HG03025 (cell line): ENCODE measurements around the gene GNA15.
"Not testable (repeated sequence)": the region's sequence is repeated elsewhere in the genome, so short reads cannot be mapped to it uniquely, and the experiment has no call there.

Experiments
- ATAC-seq: cut with Tn5 transposase; IDR thresholded peaks from one replicate; pipeline ENCODE4 v1.9.1; 2021; ENCODE audit warnings: mild to moderate bottlenecking, moderate library complexity; ENCODE audit not compliant: unreplicated experiment, low FRiP score

The GNA15 gene

DNA sequence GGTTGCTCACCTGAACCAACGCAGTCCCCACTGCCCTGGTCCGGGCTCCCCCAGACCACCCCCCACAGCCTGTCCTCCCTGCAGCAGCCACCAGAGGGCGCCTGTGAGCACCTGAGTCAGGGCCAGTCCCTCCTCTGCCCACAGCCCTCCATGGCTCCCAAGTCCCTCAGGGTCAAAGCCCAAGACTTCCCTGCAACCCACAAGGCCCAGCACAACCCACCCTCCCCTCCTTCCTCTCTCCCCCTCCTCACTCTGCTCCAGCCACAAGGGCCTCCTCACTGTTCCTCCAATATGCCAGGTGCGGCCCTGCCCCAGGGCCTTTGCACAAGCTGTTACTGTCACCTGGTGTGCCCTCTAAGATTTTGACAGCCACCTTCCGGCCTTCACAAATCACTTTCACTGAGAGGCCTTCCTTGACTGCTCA lies 10.9 kb downstream of the GNA15 start:
- no peak for ATAC-seq

DNA sequence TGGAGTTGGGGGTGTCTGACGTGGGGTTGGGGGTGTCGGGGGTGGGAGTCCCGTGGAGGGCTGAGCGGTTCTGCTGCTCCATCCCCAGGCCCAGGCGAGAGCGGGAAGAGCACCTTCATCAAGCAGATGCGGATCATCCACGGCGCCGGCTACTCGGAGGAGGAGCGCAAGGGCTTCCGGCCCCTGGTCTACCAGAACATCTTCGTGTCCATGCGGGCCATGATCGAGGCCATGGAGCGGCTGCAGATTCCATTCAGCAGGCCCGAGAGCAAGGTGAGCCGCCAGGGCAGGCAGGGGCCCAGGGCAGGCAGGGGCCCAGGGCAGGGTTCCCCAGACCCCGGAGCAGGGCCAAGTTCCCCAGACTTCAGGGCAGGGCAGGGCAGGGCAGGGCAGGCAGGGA lies 12.7 kb downstream of the GNA15 start:
- ATAC-seq = no peak

DNA sequence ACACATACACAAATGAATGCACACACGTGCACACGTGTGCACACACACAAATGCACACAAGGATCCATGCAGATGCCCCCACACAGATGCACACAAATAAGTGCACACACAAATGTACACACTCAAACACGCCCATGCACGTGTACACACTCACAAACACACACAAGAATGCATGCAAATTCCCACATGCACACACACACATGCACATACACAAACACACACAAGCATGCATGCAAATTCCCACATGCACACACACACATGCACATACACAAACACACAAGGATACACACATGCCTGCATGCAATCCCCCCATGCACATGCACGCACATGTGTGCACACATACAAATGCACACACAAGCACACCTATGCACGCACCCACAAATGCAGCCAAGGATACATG lies 13.3 kb downstream of the GNA15 start:
- no peak for ATAC-seq

DNA sequence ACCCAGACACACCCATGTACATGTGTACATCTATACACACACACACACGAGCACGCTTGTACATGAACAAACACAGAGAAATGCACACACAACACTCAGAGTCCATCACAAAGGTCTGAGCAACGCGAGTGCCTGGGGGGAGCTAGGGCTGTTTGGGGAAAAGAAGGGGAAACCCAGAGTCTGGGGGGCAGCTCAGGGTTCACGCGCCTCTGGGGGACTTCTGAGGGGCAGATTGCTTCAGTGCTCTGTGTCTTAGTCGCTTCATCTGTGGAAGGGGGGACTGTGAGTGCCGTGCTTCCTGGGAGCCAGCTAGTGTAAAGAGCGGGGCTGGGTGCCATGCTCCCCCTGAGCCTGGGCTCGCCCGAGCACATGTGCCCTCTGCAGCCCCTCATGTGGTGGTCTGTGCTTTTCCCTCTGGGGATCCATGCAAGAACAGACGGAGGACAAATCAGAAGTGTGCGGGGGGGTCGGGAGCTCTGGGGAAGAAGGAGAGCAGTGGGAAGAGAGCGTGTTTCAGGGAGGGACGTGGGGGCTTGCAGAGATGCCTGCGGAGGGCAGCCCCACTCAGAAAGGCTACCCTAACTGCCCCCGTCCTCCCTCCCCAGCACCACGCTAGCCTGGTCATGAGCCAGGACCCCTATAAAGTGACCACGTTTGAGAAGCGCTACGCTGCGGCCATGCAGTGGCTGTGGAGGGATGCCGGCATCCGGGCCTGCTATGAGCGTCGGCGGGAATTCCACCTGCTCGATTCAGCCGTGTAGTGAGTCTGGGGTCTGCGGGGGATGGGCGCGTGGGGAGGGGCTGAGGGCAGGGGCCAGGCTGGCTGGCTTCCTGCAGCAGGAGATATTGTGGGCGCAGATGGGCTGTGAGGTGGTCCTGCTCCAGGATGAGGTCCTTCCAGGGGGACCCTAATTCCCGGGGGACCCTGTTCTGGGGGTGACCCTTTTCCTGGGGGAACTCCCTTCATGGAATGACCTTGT lies 14.0 kb downstream of the GNA15 start:
- no peak for ATAC-seq

DNA sequence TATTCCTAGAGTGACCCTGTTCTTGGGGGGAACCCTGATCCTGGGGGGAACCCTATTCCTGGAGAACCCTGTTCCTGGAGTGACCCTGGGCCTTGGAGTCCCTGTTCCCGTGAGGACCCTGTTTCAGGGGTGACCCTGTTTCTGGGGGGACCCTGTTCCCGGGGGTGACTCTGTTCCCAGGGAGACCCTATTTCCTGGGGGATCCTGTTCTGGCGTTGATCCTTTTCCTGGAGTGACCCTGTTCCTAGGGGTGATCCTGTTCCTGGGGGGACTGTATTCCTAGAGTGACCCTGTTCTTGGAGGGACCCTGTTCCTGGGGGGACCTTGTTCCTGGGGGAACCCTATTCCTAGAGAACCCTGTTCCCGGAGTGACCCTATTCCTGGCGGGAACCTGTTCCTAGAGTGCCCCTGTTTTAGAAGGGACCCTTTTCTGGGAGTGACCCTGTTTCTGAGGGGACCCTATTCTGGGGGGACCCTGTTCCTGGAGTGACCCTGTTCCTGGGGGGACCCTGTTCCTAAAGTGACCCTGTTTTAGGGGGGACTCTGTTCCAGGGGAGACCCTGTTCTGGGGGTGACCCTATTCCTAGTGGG lies 15.0 kb downstream of the GNA15 start:
- ATAC-seq = no peak

DNA sequence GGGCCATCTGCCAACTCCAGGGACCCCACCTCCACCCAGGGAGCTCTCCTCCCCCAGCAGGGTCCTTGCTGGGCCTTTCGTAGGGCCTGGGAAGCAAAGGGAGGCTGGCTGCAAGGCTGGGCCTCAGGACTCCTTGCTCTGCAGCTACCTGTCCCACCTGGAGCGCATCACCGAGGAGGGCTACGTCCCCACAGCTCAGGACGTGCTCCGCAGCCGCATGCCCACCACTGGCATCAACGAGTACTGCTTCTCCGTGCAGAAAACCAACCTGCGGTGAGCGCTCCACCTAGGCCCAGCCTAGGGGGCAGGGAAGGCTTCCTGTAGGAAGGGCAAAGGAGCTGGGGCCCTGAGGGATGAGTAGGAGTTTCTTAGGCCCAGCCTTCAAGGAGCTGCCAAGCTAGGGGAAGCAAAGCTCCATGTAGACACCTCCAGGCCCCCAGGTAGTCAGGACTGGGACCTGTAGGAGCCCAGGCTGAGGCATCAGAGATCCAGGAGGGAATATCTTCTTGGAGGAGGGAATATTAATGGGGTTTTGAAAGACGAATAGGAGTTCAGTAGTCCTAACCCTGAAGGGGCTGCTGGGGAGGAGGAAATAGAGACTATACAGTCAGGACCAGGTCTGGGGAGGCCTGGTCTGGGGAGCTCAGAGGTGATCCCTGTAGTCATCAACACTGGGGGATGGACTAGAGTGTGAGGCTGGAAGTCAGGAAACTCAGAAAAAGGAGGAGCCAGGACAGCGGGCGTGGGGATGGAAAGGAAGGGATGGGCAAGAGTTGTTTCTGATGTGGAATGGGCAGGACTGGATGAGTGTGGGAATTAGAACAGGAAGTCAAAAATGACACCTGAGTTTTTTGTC lies 16.0 kb downstream of the GNA15 start:
- ATAC-seq = no peak

DNA sequence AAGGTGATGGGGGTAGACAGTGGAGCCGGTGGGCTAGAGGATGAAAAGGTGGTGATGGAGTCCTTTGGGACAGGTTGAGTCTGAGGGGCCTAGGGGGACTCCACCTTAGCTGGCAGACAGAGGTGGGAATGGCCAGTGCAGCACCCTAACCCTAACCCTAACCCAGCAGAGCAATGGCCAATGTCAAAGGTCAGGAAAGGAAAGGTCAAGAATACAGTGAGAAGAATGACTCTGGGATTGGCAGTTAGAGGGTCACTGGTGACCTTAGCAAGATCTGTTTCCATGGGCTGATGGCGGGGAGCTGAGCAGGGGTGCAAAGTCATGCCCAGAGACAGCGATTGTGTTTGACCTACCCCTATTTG lies 16.6 kb downstream of the GNA15 start:
- no peak for ATAC-seq

DNA sequence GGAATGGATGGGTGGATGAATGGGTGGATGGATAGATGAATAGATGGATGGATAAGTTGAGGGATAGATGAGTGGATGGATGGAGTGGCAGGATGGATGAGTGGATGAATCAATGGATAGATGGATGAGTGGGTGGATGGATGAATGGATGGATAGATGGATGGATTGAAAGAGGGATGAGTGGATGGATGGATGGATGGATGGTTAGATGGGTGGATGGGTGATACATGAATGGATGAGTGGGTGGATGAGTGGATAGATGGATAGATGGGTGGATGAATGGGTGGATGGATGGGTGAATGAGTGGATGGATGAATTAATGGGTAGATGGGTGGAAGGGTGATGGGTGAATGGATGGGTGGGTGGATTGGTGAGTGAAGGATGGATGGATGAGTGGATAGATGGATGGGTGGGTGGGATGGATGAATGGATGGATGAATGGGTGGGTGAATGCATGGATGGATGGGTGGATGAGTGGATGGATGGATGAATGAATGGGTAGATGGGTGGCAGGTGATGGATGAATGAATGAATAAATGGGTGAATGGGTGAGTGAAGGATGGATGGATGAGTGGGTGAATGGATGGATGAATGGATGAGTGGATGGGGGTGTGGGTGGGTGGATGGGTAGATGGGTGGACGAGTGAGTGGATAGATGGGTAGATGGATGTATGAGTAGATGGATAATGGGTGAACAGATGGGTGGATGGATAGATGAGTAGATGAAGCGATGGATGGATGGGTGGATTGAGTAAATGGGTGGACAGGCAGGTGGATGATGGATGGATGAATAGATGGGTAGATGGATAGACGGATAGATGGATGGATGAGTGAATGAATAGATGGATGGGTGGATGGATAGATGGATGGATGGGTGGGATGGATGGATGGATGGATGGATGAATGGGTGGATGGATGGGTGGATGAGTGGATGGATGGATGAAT lies 17.7 kb downstream of the GNA15 start:
- no peak for ATAC-seq

DNA sequence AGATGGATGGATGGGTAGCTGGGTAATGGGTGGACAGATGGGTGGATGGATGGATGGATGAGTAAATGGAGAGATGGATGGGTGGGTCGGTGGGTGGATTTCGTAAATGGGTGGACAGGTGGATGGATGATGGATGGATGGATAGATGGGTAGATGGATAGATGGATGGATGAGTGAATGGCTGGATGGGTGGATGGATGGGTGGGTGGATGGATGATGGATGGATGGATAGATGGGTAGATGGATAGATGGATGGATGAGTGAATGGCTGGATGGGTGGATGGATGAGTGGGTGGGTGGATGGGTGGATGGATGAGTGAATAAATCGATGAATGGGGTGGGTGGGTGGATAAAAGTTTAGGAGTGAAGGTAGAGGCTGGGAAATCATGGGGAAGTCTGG lies 18.6 kb downstream of the GNA15 start:
- ATAC-seq = not testable (repeated sequence)

DNA sequence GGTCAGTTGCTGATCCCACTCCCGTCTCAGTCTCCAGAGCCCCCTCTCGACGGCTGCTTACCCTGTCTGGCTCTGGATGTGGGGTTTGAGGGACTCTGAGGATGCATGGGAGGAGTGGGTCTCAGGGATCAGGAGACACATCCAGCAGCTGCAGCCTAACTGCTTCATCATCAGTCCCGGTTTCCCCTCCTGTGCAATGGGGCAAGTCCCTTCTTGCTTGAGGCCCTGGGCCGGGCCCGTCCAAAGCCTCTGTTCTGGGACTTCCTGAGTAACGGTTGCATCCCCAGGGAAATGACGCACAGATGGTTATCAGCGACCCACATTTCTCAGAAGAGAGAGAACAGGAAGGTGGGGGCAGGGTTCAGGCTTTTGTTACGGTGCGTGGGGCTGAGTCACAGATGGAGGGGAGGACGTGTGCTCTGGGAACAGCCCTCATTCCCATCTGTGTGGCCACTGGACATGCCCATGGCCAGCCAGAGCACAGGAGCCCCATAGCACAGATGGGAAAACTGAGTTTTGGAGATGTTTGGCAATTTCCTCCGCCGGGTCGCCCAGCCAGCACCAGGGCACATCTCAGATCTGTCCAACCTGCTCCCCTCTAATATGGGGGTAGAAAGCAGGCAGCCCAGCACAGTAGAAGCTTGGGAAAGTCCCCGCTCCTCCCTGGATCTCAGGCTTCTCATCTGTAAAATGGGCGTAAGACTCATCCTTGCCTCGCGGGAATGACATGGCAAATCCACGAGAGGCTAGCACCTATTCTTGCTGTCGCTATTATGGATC lies 19.3 kb downstream of the GNA15 start:
- ATAC-seq = no peak

DNA sequence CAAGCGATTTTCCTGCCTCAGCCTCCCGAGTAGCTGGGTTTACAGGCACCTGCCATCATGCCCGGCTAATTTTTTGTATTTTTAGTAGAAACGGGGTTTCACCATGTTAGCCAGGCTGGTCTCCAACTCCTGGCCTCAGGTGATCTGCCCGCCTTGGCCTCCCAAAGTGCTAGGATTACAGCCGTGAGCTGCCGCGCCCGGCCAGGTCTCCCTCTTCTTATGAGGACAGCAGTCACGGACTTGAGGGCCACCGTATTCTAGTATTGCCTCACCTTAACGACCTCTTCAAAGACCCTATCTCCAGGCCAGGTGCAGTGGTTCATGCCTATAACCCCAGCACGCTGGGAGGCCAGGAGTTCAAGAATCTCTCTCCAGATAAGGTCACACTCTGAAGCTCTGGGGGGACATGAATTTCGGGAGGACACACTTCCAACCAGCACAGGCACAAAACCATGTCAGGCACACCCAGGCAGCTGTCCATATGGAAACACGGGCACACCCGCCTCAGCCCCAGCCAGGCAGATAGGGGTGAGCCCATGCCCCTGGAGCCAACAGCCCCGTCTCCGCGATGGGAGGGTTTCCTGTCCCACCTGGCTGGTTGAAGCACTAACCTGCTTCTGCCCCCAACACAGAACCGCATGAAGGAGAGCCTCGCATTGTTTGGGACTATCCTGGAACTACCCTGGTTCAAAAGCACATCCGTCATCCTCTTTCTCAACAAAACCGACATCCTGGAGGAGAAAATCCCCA lies 21.4 kb downstream of the GNA15 start:
- no peak for ATAC-seq

DNA sequence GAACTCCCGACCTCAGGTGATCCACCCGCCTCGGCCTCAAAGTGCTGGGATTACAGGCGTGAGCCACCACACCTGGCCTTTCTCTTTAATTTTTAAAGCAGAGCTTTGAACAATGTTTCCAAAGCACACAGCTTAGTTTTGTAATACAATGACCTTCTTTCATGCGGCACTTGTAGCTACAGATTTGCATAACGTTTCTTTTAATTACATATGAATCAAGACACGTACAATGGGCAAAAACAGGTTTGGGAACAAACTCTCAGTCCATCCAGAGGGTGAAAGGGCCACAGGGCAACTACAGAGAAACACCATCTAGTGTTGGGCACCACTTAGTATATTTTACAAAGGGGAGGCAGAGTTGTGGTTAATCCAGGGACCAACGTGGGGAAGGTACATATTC lies 23.7 kb downstream of the GNA15 start:
- no peak for ATAC-seq

DNA sequence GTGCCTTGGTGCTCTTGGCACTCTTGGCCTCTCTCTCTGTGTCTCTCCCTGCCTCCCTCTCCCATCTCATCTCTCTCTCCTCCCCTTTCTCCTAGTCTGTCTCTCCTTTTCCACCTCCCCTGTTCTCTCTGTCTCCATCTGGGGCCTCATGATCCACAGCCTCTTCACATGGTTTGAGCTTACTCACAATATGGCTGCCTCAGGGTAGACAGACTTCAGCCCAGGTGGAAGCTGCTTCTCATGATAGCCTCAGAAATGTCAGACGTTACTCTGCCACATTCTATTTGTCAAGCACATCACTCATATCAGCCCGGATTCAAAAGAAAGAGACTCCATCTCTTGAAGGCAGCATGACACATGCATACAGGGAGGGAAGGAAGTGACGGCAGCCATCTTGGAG lies 24.4 kb downstream of the GNA15 start:
- no peak for ATAC-seq

DNA sequence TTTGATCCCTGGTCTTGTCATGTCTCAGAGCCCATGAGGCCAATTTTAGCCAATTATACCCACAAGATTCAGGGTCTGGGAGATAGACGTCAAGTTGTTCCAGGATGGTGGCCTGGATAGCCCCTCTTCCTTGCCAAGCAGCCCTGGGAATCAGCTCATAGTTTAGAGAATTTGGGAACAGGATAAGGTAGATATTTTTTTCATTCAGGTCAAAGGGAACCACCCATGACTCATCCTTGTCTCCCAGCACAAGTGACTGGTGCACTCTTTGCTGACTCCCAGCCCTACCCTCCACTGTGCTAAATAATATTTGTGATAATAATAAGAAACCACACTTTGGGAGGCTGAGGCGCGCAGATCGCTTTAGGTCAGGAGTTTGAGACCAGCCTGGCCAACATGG lies 25.6 kb downstream of the GNA15 start:
- ATAC-seq = no peak

DNA sequence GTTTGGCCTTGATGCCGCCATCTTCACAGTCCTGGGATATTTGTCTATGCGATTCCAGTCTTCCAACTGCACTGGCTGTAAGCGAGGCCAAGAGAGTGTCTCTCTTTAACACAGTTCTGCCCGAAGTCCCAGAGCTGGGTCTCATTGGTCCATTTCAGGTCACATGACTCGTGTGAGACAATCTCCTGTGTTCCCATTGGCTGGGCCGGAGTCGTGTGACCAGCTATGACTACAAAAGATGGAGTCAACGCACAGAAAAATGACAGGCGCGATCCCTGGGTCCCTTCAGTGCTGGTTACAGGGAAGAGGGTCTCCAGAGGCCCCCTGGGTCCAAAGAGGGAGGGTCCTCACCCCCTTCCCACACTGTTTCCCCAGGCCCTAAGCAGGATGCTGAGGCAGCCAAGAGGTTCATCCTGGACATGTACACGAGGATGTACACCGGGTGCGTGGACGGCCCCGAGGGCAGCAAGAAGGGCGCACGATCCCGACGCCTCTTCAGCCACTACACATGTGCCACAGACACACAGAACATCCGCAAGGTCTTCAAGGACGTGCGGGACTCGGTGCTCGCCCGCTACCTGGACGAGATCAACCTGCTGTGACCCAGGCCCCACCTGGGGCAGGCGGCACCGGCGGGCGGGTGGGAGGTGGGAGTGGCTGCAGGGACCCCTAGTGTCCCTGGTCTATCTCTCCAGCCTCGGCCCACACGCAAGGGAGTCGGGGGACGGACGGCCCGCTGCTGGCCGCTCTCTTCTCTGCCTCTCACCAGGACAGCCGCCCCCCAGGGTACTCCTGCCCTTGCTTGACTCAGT lies 26.8 kb downstream of the GNA15 start:
- no peak for ATAC-seq

DNA sequence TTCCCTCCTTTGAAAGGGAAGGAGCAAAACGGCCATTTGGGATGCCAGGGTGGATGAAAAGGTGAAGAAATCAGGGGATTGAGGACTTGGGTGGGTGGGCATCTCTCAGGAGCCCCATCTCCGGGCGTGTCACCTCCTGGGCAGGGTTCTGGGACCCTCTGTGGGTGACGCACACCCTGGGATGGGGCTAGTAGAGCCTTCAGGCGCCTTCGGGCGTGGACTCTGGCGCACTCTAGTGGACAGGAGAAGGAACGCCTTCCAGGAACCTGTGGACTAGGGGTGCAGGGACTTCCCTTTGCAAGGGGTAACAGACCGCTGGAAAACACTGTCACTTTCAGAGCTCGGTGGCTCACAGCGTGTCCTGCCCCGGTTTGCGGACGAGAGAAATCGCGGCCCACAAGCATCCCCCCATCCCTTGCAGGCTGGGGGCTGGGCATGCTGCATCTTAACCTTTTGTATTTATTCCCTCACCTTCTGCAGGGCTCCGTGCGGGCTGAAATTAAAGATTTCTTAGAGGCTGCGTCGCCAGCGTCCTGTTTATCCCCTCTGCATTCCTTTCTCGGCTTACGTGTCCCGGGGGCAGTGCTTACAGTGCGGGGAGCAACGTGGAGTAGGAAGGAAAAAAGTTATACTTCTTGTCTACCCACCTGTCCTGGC lies 27.5 kb downstream of the GNA15 start:
- no peak for ATAC-seq

DNA sequence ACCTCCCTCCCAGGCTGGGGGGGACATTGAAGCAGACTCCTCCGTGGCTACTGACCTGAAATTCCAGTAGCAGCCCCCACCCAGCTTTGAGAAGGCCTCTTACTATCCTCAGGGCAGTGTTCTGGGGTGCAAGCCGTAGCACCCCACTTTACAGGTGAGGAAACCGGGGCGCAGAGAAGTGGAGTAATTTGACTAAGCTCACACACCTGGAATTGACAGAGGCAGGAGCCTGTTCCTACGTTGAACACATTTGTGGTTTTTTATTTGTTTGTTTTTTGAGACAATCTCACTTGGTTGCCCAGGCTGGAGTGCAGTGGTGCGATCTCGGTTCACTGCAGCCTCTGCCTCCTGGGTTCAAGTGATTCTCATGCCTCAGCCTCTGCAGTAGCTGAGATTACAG lies 28.1 kb downstream of the GNA15 start:
- ATAC-seq = no peak
